SU-DHL-6 (cell line): ENCODE results near the gene SLC39A7.

Source experiments
- H2AFZ ChIP-seq: fragments of 200-600 bp; sonication (generic); 2 replicates; pipeline ENCODE4 v1.6.1; 2014; ENCODE audit warnings: low read depth, mild to moderate bottlenecking, moderate library complexity, mixed read lengths, antibody characterized with exemption, low read length; ENCODE audit not compliant: severe bottlenecking
- H3F3A ChIP-seq: fragments of 200-600 bp; shearing (Covaris generic); 2 replicates; pipeline ENCODE4 v1.6.0; 2016; ENCODE audit warnings: antibody characterized with exemption, mild to moderate bottlenecking; ENCODE audit not compliant: insufficient read depth
- H3K27ac ChIP-seq: fragments of 200-600 bp; sonication (generic); 2 replicates; pipeline ENCODE4 v1.5.1; 2016; ENCODE audit warnings: low read depth, mild to moderate bottlenecking, low read length, moderate library complexity, mixed read lengths
- H3K27me3 ChIP-seq: fragments of 200-600 bp; sonication (generic), shearing (Covaris generic); 2 replicates; pipeline ENCODE4 v1.6.0; 2014; ENCODE audit warnings: mild to moderate bottlenecking, low read length
- H3K36me3 ChIP-seq: fragments of 200-600 bp; sonication (generic); 2 replicates; pipeline ENCODE4 v1.6.1; 2014; ENCODE audit warnings: mild to moderate bottlenecking, low read length, mixed read lengths
- H3K4me2 ChIP-seq: fragments of 300-600, 200-600 bp; shearing (Covaris generic), sonication (generic); 2 replicates; pipeline ENCODE4 v1.6.0; 2014; ENCODE audit warnings: low read length, low read depth, mild to moderate bottlenecking; ENCODE audit not compliant: poor library complexity, severe bottlenecking
- H3K4me3 ChIP-seq: fragments of 200-600 bp; sonication (generic); 2 replicates; pipeline ENCODE4 v1.5.1; 2014; ENCODE audit warnings: antibody characterized with exemption, low read length, mild to moderate bottlenecking, mixed read lengths; ENCODE audit not compliant: insufficient read depth, poor library complexity, severe bottlenecking
- H3K79me2 ChIP-seq: fragments of 200-600 bp; sonication (generic); 2 replicates; pipeline ENCODE4 v1.6.1; 2014; ENCODE audit warnings: mild to moderate bottlenecking, low read length, moderate library complexity; ENCODE audit not compliant: insufficient read depth
- H3K9ac ChIP-seq: fragments of 200-600 bp; sonication (generic); 2 replicates; pipeline ENCODE4 v1.7.0; 2014; ENCODE audit warnings: mild to moderate bottlenecking, low read length
- H3K9me2 ChIP-seq: fragments of 200-600 bp; sonication (generic); replicated peaks from 2 replicates; pipeline ENCODE4 v1.6.1; 2014; ENCODE audit warnings: low read length; ENCODE audit not compliant: insufficient read depth
- H3K9me3 ChIP-seq: fragments of 200-600 bp; sonication (generic); 2 replicates; pipeline ENCODE4 v1.6.1; 2014; ENCODE audit warnings: low read length, mixed read lengths; ENCODE audit not compliant: insufficient read depth
- H4K20me1 ChIP-seq: fragments of 200-600 bp; sonication (generic); 2 replicates; pipeline ENCODE4 v1.6.1; 2014; ENCODE audit warnings: low read depth, mild to moderate bottlenecking, antibody characterized with exemption, low read length, moderate library complexity, mixed read lengths
- EZH2phosphoT487 ChIP-seq: fragments of 200-600 bp; sonication (generic), shearing (Covaris generic); conservative IDR thresholded peaks from 2 replicates; pipeline ENCODE4 v1.6.1; 2018; ENCODE audit warnings: mild to moderate bottlenecking, antibody characterized with exemption, low read length, moderate library complexity, mixed read lengths
- TF ChIP-seq, protein P1 (sequence below): fragments of 200-600 bp; sonication (generic); IDR thresholded peaks from one replicate; pipeline ENCODE4 v1.5.1; 2017; ENCODE audit warnings: antibody characterized with exemption, mild to moderate bottlenecking, low read length, moderate library complexity; ENCODE audit not compliant: insufficient read depth, poor library complexity, severe bottlenecking

The SLC39A7 gene

DNA sequence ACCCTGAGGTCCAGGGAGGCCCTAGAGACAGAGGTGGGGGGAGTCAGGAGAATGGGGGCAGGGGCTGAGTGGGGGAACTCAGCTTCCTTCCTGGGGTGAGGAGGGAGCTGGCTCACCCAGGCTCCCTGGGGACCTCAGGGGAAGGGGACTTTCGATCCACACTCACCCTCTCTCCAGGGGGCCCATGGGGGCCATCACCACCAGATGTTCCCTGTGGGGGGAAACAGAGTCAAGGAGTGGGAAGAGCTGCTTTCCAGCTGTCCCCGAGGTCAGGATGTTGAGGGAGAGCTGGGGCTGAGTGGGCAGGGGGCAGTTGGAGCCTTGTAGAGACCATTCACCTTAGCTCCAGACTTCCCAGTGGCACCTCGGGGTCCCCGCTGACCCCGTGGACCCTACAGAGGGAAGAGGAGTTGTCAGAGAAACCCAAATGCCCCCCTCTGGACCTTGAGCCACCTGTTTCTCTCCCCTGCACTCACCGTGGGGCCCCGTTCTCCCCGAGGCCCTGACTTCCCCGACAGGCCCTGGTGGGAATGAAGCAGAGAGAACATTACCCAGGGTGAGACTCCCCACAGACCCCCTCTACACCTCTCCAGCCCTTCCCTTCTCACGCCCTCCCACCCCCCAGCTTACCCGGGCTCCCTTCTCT is 27.0 kb upstream of the SLC39A7 start:
- H3K9me3 ChIP-seq: no peaks in the 10 kb centered on the region
- no peaks in the 10 kb centered on the region for H3K27me3 ChIP-seq
- no peaks in the 10 kb centered on the region for H3F3A ChIP-seq
- no peak overlapping the region for H2AFZ ChIP-seq
- H3K4me2 ChIP-seq: no peak overlapping the region
- TF ChIP-seq, protein P1, sequence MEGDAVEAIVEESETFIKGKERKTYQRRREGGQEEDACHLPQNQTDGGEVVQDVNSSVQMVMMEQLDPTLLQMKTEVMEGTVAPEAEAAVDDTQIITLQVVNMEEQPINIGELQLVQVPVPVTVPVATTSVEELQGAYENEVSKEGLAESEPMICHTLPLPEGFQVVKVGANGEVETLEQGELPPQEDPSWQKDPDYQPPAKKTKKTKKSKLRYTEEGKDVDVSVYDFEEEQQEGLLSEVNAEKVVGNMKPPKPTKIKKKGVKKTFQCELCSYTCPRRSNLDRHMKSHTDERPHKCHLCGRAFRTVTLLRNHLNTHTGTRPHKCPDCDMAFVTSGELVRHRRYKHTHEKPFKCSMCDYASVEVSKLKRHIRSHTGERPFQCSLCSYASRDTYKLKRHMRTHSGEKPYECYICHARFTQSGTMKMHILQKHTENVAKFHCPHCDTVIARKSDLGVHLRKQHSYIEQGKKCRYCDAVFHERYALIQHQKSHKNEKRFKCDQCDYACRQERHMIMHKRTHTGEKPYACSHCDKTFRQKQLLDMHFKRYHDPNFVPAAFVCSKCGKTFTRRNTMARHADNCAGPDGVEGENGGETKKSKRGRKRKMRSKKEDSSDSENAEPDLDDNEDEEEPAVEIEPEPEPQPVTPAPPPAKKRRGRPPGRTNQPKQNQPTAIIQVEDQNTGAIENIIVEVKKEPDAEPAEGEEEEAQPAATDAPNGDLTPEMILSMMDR: no peak
- TF ChIP-seq EZH2phosphoT487: no peak
- H3K79me2 ChIP-seq: no peaks in the 10 kb centered on the region
- H3K9ac ChIP-seq: no peak overlapping the region
- no peaks in the 10 kb centered on the region for H3K9me2 ChIP-seq
- no peaks in the 10 kb centered on the region for H4K20me1 ChIP-seq
- no peak overlapping the region for H3K4me3 ChIP-seq
- H3K27ac ChIP-seq: no peak overlapping the region
- no peaks in the 10 kb centered on the region for H3K36me3 ChIP-seq

DNA sequence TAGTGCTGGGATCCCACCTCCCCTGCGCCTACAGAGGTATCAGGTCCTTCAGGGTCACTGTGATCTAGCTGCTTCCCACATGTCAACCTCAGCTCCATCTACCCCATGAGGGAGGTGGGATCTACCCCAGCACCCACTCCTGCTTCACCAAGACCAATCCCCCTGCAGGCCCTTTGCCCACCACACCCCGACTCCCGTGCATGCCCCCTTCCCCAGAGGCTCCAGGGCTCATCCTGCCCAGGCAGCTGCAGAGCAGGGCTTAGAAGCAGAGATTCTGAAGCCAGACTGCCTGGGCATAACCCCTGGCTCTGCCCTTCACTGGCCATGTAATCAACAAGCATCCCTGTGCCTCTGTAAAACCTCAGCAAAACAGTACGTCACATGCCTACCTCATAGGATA is 25.9 kb upstream of the SLC39A7 start:
- Histone ChIP-seq H3K9me3 (no peaks in the 10 kb centered on the region), H2AFZ (no peak overlapping the region), H3K9me2 (no peaks in the 10 kb centered on the region), H4K20me1 (no peaks in the 10 kb centered on the region), H3K4me2 (no peak overlapping the region), H3F3A (no peaks in the 10 kb centered on the region), H3K27ac (no peak overlapping the region), H3K9ac (no peak overlapping the region), H3K36me3 (no peaks in the 10 kb centered on the region), H3K27me3 (no peaks in the 10 kb centered on the region), H3K79me2 (no peaks in the 10 kb centered on the region), H3K4me3 (no peak overlapping the region)
- TF ChIP-seq EZH2phosphoT487: no peak
- TF ChIP-seq, protein P1: no peak

DNA sequence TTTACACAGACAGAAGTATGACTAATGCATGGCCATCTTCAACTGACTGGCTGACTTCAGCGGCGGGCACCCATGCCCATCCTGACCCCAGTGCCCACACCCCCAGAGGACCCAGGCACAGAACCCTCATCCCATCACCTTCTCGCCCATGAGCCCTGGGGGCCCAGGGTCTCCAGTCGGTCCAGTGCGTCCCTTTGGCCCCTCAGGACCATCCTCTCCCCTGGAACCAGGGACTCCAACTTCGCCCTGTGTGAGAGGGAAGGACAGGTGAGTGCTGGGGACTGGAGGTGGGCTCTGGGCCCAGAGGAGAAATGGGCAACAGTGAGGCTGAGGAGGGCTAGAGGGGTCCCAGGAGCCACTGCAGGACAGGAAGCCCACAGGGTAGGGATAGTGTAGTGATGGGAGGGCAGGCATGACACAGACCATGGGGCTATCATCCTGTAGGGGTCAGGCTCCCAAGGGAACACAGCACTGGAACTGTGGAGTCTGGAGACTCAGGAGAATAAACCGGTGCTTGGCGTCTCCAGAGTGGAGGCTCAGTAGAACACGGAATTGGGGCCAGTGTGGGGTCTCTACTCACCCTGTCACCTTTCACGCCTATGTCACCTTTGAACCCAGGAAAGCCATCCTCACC is 25.1 kb upstream of the SLC39A7 start:
- Histone ChIP-seq H3K9me3 (no peaks in the 10 kb centered on the region), H3F3A (no peaks in the 10 kb centered on the region), H3K27ac (no peak overlapping the region), H3K27me3 (no peaks in the 10 kb centered on the region), H3K9me2 (no peaks in the 10 kb centered on the region), H3K9ac (no peak overlapping the region), H3K36me3 (no peaks in the 10 kb centered on the region), H3K4me2 (no peak overlapping the region), H2AFZ (no peak overlapping the region), H4K20me1 (no peaks in the 10 kb centered on the region), H3K79me2 (no peaks in the 10 kb centered on the region), H3K4me3 (no peak overlapping the region)
- TF ChIP-seq, protein P1: no peak
- no peak for TF ChIP-seq EZH2phosphoT487
